BLaER1 treated with 17β-estradiol and CSF1 and Interleukin-3, amounts not matched to agents 10 nM and 100 nM (cell line): Measurements from ENCODE around the gene MIPOL1.
"Not testable (repeated sequence)": the region's sequence is repeated elsewhere in the genome, so short reads cannot be mapped to it uniquely, and the experiment has no call there.

ENCODE experiments used
- H3K27ac ChIP-seq, 11 experiments: shearing (Covaris generic); formaldehyde crosslinking; 2 replicates each; pipeline ENCODE4 v1.8.1; 2022
- H3K27me3 ChIP-seq, 11 experiments: shearing (Covaris generic); formaldehyde crosslinking; 2 replicates each; pipeline ENCODE4 v1.8.1; 2022
- H3K36me3 ChIP-seq, 11 experiments: shearing (Covaris generic); formaldehyde crosslinking; 2 replicates each; pipeline ENCODE4 v1.8.1; 2022
- H3K4me1 ChIP-seq, 10 experiments: shearing (Covaris generic); formaldehyde crosslinking; 2 replicates each; pipeline ENCODE4 v1.8.1; 2022
- H3K4me2 ChIP-seq, 11 experiments: shearing (Covaris generic); formaldehyde crosslinking; 2 replicates each; pipeline ENCODE4 v1.8.1; 2022
- H3K4me3 ChIP-seq, 10 experiments: shearing (Covaris generic); formaldehyde crosslinking; 2 replicates each; pipeline ENCODE4 v1.8.1; 2022
- H3K9ac ChIP-seq, 11 experiments: shearing (Covaris generic); formaldehyde crosslinking; 2 replicates each; pipeline ENCODE4 v1.8.1; 2022
- H3K9me3 ChIP-seq, 11 experiments: shearing (Covaris generic); formaldehyde crosslinking; replicated peaks in 1 of 11; 2 replicates each; pipeline ENCODE4 v1.8.1; 2022
- H4K20me1 ChIP-seq, 11 experiments: shearing (Covaris generic); formaldehyde crosslinking; 2 replicates each; pipeline ENCODE4 v1.8.1; 2022
- Cebpa-rat ChIP-seq, 11 experiments: shearing (Covaris generic); IDR thresholded peaks; 2 replicates each; pipeline ENCODE4 v1.8.1; 2022

The MIPOL1 gene

DNA sequence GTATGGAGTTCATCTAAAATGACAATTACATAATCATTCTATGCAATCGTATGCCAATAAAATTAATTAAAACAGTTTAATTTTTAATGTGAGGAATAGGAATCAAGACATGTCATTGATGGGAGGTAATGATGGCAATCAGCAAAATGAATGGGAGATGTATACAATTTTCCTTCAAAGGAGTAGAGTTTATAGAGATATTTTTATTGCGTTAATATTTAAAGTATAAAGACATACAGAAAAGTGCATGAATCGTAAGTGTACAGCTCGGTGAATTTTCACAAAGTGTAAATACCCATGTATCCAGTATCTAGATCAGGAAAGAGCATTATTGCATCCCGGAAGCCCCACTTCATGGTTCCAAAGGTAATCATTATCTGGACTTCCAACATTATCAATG, 1.2 kb downstream of the MIPOL1 start:
- no peak overlapping the region for H3K4me3 ChIP-seq

GRCh38 chr14:37201724-37202123, 4.0 kb downstream of the MIPOL1 start:
- no peak for TF ChIP-seq Cebpa-rat (IDR thresholded peaks at IDR 0.05)
- Histone ChIP-seq H3K4me1 (0 out of 20 replicates have a peak, but pooled peaks cover 0 to 5% (median 0%) of the 10 kb centered on the region in 10 experiments), H3K36me3 (peaks cover 0 to 5% (median 0%) of the 10 kb centered on the region in 11 experiments; a peak in 4 of 22 replicates), H3K4me3 (no peak overlapping the region), H3K9me3 (peaks cover 16 to 28% (median 23%) of the 10 kb centered on the region in 11 experiments), H3K4me2 (no peak overlapping the region), H3K27me3 (no peaks in the 10 kb centered on the region), H4K20me1 (no peaks in the 10 kb centered on the region), H3K9ac (no peak overlapping the region), H3K27ac (no peak overlapping the region)

More for the DNA sequence above, 1.2 kb downstream of the MIPOL1 start:
- no peaks in the 10 kb centered on the region for H3K36me3 ChIP-seq
- no peak for TF ChIP-seq Cebpa-rat (IDR thresholded peaks at IDR 0.05)
- no peak overlapping the region for H3K9ac ChIP-seq
- H3K4me1 ChIP-seq: 0 out of 20 replicates have a peak, but pooled peaks cover 0 to 5% (median 0%) of the 10 kb centered on the region in 10 experiments
- H4K20me1 ChIP-seq: no peaks in the 10 kb centered on the region
- peaks cover 0 to 10% (median 6%) of the 10 kb centered on the region in 11 experiments; a peak in 10 of 22 replicates for H3K9me3 ChIP-seq
- no peaks in the 10 kb centered on the region for H3K27me3 ChIP-seq
- H3K4me2 ChIP-seq: no peak overlapping the region
- no peak overlapping the region for H3K27ac ChIP-seq

- H3K4me3 ChIP-seq: no peak overlapping the region
- peaks cover 0 to 5% (median 0%) of the 10 kb centered on the region in 11 experiments; a peak in 4 of 22 replicates for H3K36me3 ChIP-seq
- no peak for TF ChIP-seq Cebpa-rat (IDR thresholded peaks at IDR 0.05)
- no peaks in the 10 kb centered on the region for H4K20me1 ChIP-seq
- 0 out of 20 replicates have a peak, but pooled peaks cover 0 to 5% (median 0%) of the 10 kb centered on the region in 10 experiments for H3K4me1 ChIP-seq
- H3K4me2 ChIP-seq: no peak overlapping the region
- H3K27ac ChIP-seq: no peak overlapping the region
- peaks cover 21 to 34% (median 29%) of the 10 kb centered on the region in 11 experiments for H3K9me3 ChIP-seq
- H3K27me3 ChIP-seq: no peaks in the 10 kb centered on the region
- H3K9ac ChIP-seq: no peak overlapping the region
Observed at GRCh38 chr14:37202265-37202664, 4.5 kb downstream of the MIPOL1 start.

DNA sequence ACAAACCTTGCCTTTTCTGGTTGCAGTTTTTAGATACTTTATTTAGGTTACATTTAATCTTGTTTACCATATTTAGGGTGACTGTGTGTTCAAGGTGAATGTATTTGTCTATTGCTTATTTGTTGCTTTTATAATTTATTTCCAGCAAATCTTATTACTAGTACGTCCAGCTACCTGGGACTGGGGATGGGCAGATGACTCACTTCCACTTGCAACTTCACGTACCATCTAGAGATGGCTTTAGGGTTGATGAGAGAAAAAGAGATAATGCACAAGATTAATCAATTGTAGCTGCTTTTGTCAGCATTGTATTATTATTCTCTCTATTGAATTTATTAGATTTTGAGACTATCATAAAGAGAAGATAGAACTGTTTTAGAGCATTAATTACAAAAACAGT, 5.1 kb downstream of the MIPOL1 start:
- no peak overlapping the region for H3K27ac ChIP-seq
- H3K27me3 ChIP-seq: no peaks in the 10 kb centered on the region
- no peak overlapping the region for H3K9ac ChIP-seq
- no peak overlapping the region for H3K4me2 ChIP-seq
- H3K9me3 ChIP-seq: peaks cover 25 to 35% (median 30%) of the 10 kb centered on the region in 11 experiments
- H3K4me3 ChIP-seq: no peak overlapping the region
- no peaks in the 10 kb centered on the region for H4K20me1 ChIP-seq
- H3K36me3 ChIP-seq: peaks cover 0 to 5% (median 0%) of the 10 kb centered on the region in 11 experiments; a peak in 4 of 22 replicates
- H3K4me1 ChIP-seq: 0 out of 20 replicates have a peak, but pooled peaks cover 0 to 5% (median 0%) of the 10 kb centered on the region in 10 experiments
- no peak for TF ChIP-seq Cebpa-rat (IDR thresholded peaks at IDR 0.05)

- Histone ChIP-seq H3K27ac (no peak overlapping the region), H3K4me3 (no peak overlapping the region), H3K4me1 (0 out of 20 replicates have a peak, but pooled peaks cover 0 to 5% (median 0%) of the 10 kb centered on the region in 10 experiments), H4K20me1 (no peaks in the 10 kb centered on the region), H3K36me3 (peaks cover 0 to 5% (median 0%) of the 10 kb centered on the region in 11 experiments; a peak in 4 of 22 replicates), H3K27me3 (no peaks in the 10 kb centered on the region), H3K4me2 (no peak overlapping the region), H3K9ac (no peak overlapping the region), H3K9me3 (peaks cover 23 to 34% (median 26%) of the 10 kb centered on the region in 11 experiments)
- TF ChIP-seq Cebpa-rat (IDR thresholded peaks at IDR 0.05): no peak
Observed at GRCh38 chr14:37203423-37203822, 5.7 kb downstream of the MIPOL1 start.

- not testable (repeated sequence) for H3K27me3 ChIP-seq, H3K4me1 ChIP-seq, H3K27ac ChIP-seq, H3K4me2 ChIP-seq, H3K36me3 ChIP-seq, H4K20me1 ChIP-seq, H3K9ac ChIP-seq
- Histone ChIP-seq H3K4me3 (peak overlapping the region in 2 of 10 experiments; percentile 3 to 12; a peak in 3 of 20 replicates), H3K9me3 (peaks cover 23 to 34% (median 26%) of the 10 kb centered on the region in 11 experiments)
Observed at GRCh38 chr14:37205623-37206605, 8.2 kb downstream of the MIPOL1 start.

GRCh38 chr14:37209617-37210016, 11.9 kb downstream of the MIPOL1 start:
- not testable (repeated sequence) for H3K36me3 ChIP-seq, H3K27me3 ChIP-seq, H3K4me2 ChIP-seq, H3K4me3 ChIP-seq, H3K4me1 ChIP-seq, H3K9ac ChIP-seq, H4K20me1 ChIP-seq, H3K27ac ChIP-seq
- peaks cover 23 to 34% (median 27%) of the 10 kb centered on the region in 11 experiments for H3K9me3 ChIP-seq

DNA sequence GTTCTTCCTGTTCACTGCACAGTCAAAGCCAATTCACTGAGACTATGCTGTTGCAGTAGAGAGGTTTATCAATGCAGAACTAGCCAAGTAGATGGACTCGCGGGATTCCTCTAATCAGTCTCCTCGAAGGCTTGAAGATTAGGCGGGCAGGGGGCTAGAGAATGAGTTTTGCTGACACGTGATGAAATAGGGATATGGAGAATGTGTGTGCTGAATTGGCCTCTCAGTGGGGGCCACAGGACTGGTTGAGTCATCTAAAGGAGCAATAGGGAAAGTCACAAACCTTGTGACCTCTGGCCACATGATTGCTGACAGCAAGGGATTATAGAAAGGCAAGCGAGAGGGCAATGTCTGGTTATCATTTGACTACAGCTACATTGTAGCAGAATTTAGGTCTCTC, 12.7 kb downstream of the MIPOL1 start:
- Histone ChIP-seq H4K20me1 (no peaks in the 10 kb centered on the region), H3K27ac (no peak overlapping the region), H3K4me2 (no peak overlapping the region), H3K4me3 (no peak overlapping the region), H3K27me3 (no peaks in the 10 kb centered on the region), H3K9ac (no peak overlapping the region), H3K9me3 (peaks cover 19 to 34% (median 26%) of the 10 kb centered on the region in 11 experiments), H3K4me1 (no peaks in the 10 kb centered on the region), H3K36me3 (peaks cover 0 to 5% (median 0%) of the 10 kb centered on the region in 11 experiments; a peak in 4 of 22 replicates)
- TF ChIP-seq Cebpa-rat (IDR thresholded peaks at IDR 0.05): no peak

- Histone ChIP-seq H4K20me1 (no peaks in the 10 kb centered on the region), H3K4me2 (no peak overlapping the region), H3K4me1 (no peaks in the 10 kb centered on the region), H3K9me3 (peaks cover 0 to 11% (median 4%) of the 10 kb centered on the region in 11 experiments; a peak in 6 of 22 replicates), H3K27me3 (no peaks in the 10 kb centered on the region), H3K27ac (no peak overlapping the region), H3K9ac (no peak overlapping the region), H3K36me3 (no peaks in the 10 kb centered on the region), H3K4me3 (no peak overlapping the region)
- no peak for TF ChIP-seq Cebpa-rat (IDR thresholded peaks at IDR 0.05)
Observed at GRCh38 chr14:37213016-37213415, 15.3 kb downstream of the MIPOL1 start.
